NCI-H1930 (cell line): ENCODE measurements around the gene PID1.
A peak's percentile ranks its signal among the peaks of the same experiment; 100 is the strongest.

Experiments
- DNase-seq, 2 experiments: peaks; one replicate each; lab custom pipeline; 2025; lab: John Stamatoyannopoulos, UW

The PID1 gene, protein sequence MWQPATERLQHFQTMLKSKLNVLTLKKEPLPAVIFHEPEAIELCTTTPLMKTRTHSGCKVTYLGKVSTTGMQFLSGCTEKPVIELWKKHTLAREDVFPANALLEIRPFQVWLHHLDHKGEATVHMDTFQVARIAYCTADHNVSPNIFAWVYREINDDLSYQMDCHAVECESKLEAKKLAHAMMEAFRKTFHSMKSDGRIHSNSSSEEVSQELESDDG

DNA sequence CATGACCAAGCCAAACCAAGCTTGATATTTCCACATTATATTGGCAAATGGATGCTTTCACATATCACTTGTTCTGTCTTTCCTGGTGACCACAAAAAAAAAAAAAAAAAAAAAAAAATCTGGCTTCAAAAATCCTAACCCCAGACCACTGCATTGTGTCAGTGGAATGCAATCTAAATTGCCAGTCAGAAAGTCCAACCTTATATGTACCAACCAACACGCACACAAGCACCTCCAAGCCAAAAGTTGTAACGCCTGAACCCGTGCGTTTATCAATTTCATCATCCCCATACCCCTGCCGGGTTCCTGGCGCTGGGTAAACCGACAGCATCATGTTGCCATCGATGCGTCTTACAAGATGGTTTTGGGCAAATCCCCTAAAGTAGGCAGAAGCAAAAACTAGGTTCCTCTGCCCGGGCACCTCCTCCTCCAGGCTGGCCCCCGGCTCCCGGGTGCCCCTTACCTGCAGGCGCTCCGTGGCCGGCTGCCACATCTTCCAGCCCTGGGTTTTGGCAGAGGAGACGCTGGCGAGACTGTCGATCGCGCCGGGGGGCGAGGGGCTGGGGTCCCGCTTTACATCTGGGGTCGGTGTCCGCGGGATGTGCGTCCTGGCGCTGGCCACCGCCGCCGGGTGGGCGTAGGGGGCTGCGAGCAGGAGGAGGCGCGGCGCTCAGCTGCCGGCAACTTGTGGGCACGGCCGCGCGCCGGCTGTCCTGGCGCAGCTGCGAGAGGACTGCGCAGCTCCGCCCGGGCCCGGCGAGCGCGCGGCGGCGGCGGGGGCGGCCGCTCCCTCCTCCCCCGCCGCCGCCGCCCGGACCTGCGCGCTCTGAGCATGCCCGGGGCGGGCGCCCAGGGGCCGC, at the start of gene PID1:
PID1 (minus strand) TSS at position 737 of the 860 bp plus-strand sequence; CDS start at position 493, 244 bp downstream.
- DNase-seq = peak; percentile 14 to 54

DNA sequence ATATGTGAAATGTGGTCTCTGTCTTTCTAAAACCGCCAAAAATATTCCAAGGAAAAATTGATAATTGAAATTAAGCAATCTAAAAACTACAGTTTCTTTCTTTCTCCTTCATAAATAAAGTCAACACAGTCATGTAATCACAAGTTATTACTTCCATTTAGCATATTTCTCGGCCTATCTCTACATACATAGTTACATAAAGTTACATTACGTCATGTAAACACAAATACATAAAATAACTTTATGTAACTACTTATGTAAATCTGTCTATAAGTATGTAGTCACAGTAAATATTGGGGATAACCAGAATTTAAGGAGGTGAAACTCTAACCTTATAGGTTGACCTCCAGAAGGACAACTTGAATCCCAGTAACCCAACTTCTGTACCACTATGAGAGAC, 48.5 kb upstream of the PID1 start:
- DNase-seq = no peak

DNA sequence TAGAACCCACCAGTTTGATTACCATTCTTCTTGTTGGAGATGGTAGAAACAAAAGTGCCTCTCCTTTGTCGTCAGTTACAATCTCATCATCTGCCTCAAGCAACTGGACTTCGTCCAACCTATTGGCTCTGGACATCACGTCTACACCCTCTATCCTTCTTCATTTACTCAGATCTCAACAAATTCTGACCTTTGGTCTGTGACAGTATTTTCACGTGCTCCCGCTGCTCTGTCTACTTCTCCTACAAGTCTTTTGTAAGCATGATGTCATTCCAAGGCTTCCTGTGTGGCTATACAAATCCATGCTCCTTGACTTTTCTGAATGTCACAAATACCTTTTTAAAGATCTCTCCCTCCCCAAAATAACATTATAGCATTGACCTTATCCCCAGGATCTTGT, 43.0 kb upstream of the PID1 start:
- no peak for DNase-seq

DNA sequence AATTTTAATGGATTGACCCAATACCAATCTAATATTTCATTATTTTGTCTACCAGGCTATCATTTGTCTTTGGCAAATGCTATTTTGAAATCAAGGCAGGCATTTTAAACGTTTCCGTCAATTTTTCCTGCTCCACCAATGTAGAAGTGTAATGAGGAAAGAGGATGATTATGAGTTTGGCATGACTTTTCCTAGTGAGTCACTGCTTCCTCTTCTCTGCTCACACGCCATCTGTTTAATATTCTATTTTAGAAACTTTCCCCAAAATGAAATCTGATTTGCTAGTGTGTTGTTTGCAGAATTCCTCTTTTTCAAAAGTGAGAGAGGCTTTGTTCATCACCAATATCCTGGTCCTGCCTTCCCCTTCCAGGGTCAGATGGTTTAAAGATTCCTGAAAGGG, 42.5 kb upstream of the PID1 start:
- no peak for DNase-seq

GRCh38 chr2:229301237-229301636, 30.1 kb upstream of the PID1 start:
- no peak for DNase-seq

- DNase-seq = no peak
Measured at GRCh38 chr2:229300790-229301189, 29.7 kb upstream of the PID1 start.

GRCh38 chr2:229300371-229300770, 29.3 kb upstream of the PID1 start:
- no peak for DNase-seq

GRCh38 chr2:229297247-229297646, 26.2 kb upstream of the PID1 start:
- DNase-seq = no peak

- no peak for DNase-seq
Measured at GRCh38 chr2:229296536-229296935, 25.4 kb upstream of the PID1 start.

- DNase-seq = no peak
Measured at GRCh38 chr2:229296016-229296415, 24.9 kb upstream of the PID1 start.

DNA sequence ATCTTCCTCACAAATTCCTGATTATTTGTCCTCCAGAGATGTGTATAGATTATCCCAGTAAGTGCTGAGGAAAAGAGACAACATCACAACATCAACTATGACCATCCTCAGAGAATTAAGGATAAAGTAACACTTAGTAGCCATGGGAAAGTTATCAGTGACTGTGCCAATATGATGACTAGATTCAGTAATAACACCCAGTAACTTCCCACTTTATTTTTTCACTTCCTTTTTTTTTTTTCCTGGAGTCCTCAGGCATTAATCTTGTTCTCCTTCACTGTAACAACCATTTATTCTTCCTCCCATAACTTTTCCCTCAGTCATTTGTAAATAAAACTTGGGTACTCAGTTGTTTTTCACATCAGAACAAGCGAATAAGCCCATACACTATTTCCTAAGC, 16.7 kb upstream of the PID1 start:
- no peak for DNase-seq

GRCh38 chr2:229282758-229283546, 11.9 kb upstream of the PID1 start:
- DNase-seq = no peak

- no peak for DNase-seq
Measured at GRCh38 chr2:229279516-229279915, 8.4 kb upstream of the PID1 start.

DNA sequence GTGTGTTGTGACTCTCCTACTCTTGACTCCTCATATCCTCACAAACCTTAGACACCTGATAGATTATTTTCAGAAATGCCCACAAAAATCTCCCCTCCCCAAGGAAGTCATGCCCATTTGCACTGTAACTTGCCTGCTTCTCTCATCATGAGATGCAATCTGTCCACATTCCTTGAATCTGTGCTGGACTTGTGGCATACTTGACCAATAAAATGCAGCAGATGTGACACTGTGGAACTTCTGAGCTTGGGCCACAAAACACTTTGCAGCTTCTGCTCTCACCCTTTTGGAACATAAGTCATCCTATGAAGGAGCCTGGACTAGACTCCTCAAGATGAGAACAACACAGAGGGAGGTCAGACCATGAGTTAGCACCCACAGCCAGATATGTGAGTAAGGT, 4.4 kb upstream of the PID1 start:
- DNase-seq = no peak

- peak; percentile 47 to 50 for DNase-seq
Measured at GRCh38 chr2:229273723-229274338, 2.7 kb upstream of the PID1 start.

GRCh38 chr2:229273006-229273722, 2.1 kb upstream of the PID1 start:
- no peak for DNase-seq

DNA sequence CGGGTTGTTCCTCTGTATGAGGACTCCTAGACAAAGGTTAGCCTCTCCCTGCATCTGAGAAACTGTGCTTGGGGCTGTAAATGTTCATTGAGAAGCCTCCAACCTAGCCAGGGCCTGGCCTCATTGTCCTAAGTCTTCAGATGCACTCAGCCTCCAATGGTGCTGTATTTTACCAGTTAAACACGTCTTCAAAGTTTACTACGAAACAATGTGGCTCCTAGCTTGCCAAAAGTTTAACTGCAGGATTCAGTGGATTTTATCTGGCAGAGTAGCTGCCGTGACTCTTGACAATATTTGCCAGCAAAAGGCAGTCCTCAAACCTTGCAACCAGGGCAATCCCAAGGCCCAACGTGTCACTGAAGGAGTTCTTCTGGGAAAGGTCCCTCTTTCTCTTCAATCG, 1.1 kb downstream of the PID1 start:
- DNase-seq = no peak

DNA sequence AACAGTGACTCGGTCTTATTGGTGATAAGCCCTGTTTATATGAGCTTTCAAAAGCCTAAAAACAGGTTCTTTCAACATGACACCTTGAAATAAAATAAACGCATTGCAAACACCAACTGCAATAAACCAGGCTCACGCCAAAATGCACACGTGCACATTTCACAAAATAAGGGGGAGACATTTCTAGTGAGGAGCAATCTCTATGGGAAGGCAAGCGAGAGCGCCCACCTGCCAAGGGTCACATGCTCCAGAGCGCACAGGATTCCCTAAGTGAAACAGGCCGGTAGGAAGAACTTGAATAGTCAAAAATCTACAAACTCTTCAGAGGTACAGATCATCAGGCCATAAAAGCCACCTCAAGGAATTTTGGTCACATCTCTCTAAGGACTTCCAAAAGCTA, 1.9 kb downstream of the PID1 start:
- no peak for DNase-seq

GRCh38 chr2:229268626-229269025, 2.5 kb downstream of the PID1 start:
- no peak for DNase-seq

DNA sequence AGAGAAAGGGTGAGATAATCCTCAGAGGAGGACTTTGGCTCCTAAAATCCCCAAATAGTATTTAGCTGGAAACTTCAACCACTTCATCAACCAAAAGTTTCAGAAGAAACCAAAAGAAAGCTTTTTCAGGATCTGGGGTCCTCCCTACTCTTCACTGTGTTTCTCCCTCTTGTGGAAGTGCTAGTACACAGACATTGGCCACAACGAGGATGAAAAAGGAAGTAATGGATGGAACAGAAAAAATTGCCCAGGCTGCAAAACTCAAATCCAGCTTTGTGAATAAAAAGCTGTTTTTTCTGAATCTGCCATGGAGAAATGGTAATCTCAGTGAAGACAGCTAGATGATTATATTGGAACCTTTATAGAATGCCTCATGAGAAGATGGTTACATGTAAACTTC, 4.0 kb downstream of the PID1 start:
- no peak for DNase-seq

GRCh38 chr2:229265727-229266126, 5.4 kb downstream of the PID1 start:
- no peak for DNase-seq

DNA sequence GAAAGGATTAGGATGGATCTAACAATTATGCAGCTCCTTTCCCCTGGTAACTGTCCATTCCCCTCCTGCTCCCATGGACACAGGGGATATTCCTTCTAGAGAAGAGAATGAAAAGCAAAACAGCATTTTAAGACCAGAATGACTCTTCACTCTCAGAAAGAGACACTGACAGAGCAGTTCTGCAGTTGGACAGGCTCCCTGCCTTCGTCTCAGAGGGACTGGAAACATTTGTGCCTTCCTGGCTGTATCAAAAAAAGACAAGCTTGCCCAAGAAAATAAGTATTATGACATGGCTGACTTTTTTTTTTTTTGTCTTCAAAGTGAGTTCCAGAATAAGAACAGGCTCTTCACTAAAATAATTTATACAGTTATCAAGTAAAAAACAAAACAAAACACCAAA, 9.5 kb downstream of the PID1 start:
- DNase-seq = no peak
